HepG2 (cell line): ENCODE data around the gene ANG. TPM values are rescaled to one million over a fixed set of nuclear protein-coding genes. Genes with fewer than 3 reads are reported as not detected.

Experiments used
- ARID2 ChIP-seq: sonication (generic); formaldehyde crosslinking; IDR thresholded peaks from 2 replicates; pipeline ENCODE4 v1.8.1; 2022; ENCODE audit warnings: mild to moderate bottlenecking, missing genetic modification reagents, borderline replicate concordance
- CCDC6 ChIP-seq: sonication (generic); formaldehyde crosslinking; IDR thresholded peaks from 2 replicates; pipeline ENCODE4 v1.8.1; 2022; ENCODE audit warnings: mild to moderate bottlenecking, missing genetic modification reagents, moderate library complexity
- CEBPG ChIP-seq: IDR thresholded peaks from 2 replicates; pipeline ENCODE4 v1.6.1; 2016
- EED ChIP-seq: sonication (generic); formaldehyde crosslinking; IDR thresholded peaks from 2 replicates; pipeline ENCODE4 v1.5.0; 2020; ENCODE audit warnings: mild to moderate bottlenecking, missing genetic modification reagents
- HHEX ChIP-seq: IDR thresholded peaks from 2 replicates; pipeline ENCODE4 v1.6.1; 2016; ENCODE audit warnings: control low read depth
- MLXIP ChIP-seq: sonication (generic); formaldehyde crosslinking; IDR thresholded peaks from 2 replicates; pipeline ENCODE4 v1.9.0; 2021; ENCODE audit warnings: missing genetic modification reagents, borderline replicate concordance
- NCOR1 ChIP-seq: fragments of 200-600 bp; sonication (generic); IDR thresholded peaks from 2 replicates; pipeline ENCODE4 v1.7.0; 2017; ENCODE audit warnings: antibody characterized with exemption, low read length, borderline replicate concordance
- NR1H2 ChIP-seq: sonication (generic); formaldehyde crosslinking; IDR thresholded peaks from 2 replicates; pipeline ENCODE4 v1.8.1; 2022; ENCODE audit warnings: low read depth, missing genetic modification reagents, borderline replicate concordance
- NR2F6 ChIP-seq, 2 experiments: IDR thresholded peaks; 2 replicates each; pipeline ENCODE4 v1.6.1; 2016; ENCODE audit warnings: antibody characterized with exemption in 1 of 2, mild to moderate bottlenecking in 1 of 2
- ZFP90 ChIP-seq: sonication (generic); formaldehyde crosslinking; IDR thresholded peaks from 2 replicates; pipeline ENCODE4 v1.8.0; 2022; ENCODE audit warnings: missing genetic modification reagents, mild to moderate bottlenecking, inconsistent platforms, borderline replicate concordance
- ZMAT3 ChIP-seq: sonication (generic); formaldehyde crosslinking; conservative IDR thresholded peaks from 2 replicates; pipeline ENCODE4 v1.7.0; 2021; ENCODE audit warnings: missing genetic modification reagents
- ZNF138 ChIP-seq: sonication (generic); formaldehyde crosslinking; IDR thresholded peaks from 2 replicates; pipeline ENCODE4 v1.5.0; 2020; ENCODE audit warnings: mild to moderate bottlenecking, low read depth, missing genetic modification reagents
- ZNF24 ChIP-seq: fragments of 450-650 bp; IDR thresholded peaks from 2 replicates; pipeline ENCODE4 v1.6.1; 2017; ENCODE audit warnings: antibody characterized with exemption, mild to moderate bottlenecking
- ZNF333 ChIP-seq: sonication (generic); formaldehyde crosslinking; IDR thresholded peaks from 2 replicates; pipeline ENCODE4 v1.4.0; 2020; ENCODE audit warnings: mild to moderate bottlenecking, missing genetic modification reagents, borderline replicate concordance
- ZNF354B ChIP-seq: sonication (generic); formaldehyde crosslinking; IDR thresholded peaks from 2 replicates; pipeline ENCODE4 v1.8.0; 2022; ENCODE audit warnings: mild to moderate bottlenecking, missing genetic modification reagents
- ZNF629 ChIP-seq: sonication (generic); formaldehyde crosslinking; conservative IDR thresholded peaks from 2 replicates; pipeline ENCODE4 v1.5.0; 2020; ENCODE audit warnings: missing genetic modification reagents
- ZNF7 ChIP-seq: IDR thresholded peaks from 2 replicates; pipeline ENCODE4 v1.6.1; 2016; ENCODE audit warnings: missing biosample characterization, missing genetic modification reagents
- ZSCAN22 ChIP-seq: sonication (generic); formaldehyde crosslinking; IDR thresholded peaks from 2 replicates; pipeline ENCODE4 v1.4.0; 2020; ENCODE audit warnings: mild to moderate bottlenecking, missing genetic modification reagents
- polyA plus RNA-seq, 8 experiments: library from polyadenylated mRNA; depleted of rRNA in 3 of 8; stranded (reverse) in 7 of 8; unstranded in 1 of 8; fragments of >200 nt; fragmentation: Illumina TruSeq in 4 of 8; extraction: Trizol in 4 of 8; gene quantifications; 2 replicates each; pipeline versions ENCODE4 v1.2.1 to v1.2.3, GENCODE V29; 2011 to 2016; ENCODE audit warnings: low read depth in 4 of 8, missing spikeins in 1 of 8, mixed read lengths in 1 of 8; ENCODE audit not compliant: insufficient read depth in 1 of 8
- total RNA-seq, 5 experiments: library from RNA; depleted of rRNA; stranded (reverse); fragments of >200 nt; fragmentation: Illumina TruSeq; extraction: Trizol; gene quantifications; 2 replicates each; pipeline ENCODE4 v1.2.3, GENCODE V29; 2016; ENCODE audit warnings: low read depth in 1 of 5
- TF ChIP-seq, protein P1 (sequence below): sonication (generic); formaldehyde crosslinking; IDR thresholded peaks from 2 replicates; pipeline ENCODE4 v1.5.0; 2020; ENCODE audit warnings: mild to moderate bottlenecking, low read depth, missing genetic modification reagents, borderline replicate concordance
- TF ChIP-seq, protein P2 (sequence below), 2 experiments: fragments of 450-650 bp in 1 of 2; sonication (generic) in 1 of 2; formaldehyde crosslinking; IDR thresholded peaks; 2 replicates each; pipeline versions ENCODE4 v1.5.0 to v1.8.0; 2020 to 2022; ENCODE audit warnings: mild to moderate bottlenecking in 1 of 2, missing genetic modification reagents in 1 of 2
- TF ChIP-seq, protein P3 (sequence below): sonication (generic); formaldehyde crosslinking; IDR thresholded peaks from 2 replicates; pipeline ENCODE4 v1.4.0; 2020; ENCODE audit warnings: missing genetic modification reagents
- TF ChIP-seq, protein P4 (sequence below): sonication (generic); formaldehyde crosslinking; IDR thresholded peaks from 2 replicates; pipeline ENCODE4 v1.4.0; 2020; ENCODE audit warnings: missing genetic modification reagents

Gene ANG
- total and polyA plus RNA-seq, 2 of the 13 experiments (the other 11 are each of a cell fraction or from before 2014, with no cell fraction given): 83.6 to 401 TPM

DNA sequence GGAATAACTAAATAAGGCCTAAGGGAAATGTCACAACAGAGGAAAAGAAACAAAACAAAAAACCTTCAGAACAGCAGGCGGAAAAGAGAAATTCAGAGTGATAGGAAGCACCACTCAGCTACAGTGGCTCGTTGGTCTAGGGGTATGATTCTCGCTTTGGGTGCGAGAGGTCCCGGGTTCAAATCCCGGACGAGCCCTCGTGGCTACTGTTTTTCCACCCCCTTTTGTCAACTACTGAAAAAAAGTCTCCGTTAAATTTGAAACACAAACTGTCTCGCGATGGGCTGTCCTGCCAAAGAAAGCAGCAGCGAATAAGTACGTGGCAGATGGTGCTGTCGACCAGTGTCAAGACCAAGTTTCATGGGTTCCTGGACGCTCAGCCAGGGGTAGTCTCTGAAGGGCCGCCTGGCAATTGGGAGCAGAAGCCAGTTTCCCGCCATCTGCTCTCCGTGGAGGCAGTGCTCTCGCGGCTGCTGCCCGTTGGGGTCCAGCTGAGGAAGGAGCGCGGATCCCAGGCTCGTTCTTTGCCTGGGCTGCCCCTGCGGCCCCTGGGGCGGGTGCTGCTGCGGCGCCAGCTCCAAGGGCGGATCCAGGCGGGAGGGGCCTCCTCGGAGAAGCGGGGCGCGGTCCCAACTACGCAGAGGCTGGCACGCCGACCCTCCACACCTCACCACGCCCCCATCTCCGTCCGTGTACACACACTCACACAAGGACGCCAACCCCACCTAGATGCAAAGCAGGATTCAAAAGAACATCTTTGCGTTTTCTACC is 4.5 kb upstream of the ANG start, which contains the start of gene RNASE4 (continued):
- TF ChIP-seq NR1H2 (no peak), ZFP90 (peak; percentile 79; the same call in 1 of the 2 replicates), CEBPG (CRISPR knock-in tag) (peak; percentile 46), ZNF7 (CRISPR knock-in tag) (no peak), ZNF333 (CRISPR knock-in tag) (peak; percentile 31; the same call in 1 of the 2 replicates), ARID2 (CRISPR knock-in tag) (peak; percentile 75; the same call in 1 of the 2 replicates), MLXIP (CRISPR knock-in tag) (peak; percentile 78; the same call in 1 of the 2 replicates), ZSCAN22 (no peak), ZMAT3 (CRISPR knock-in tag) (0 out of 2 replicates have a peak, but pooled peaks have one; percentile 30), NR2F6 (IDR thresholded peaks at IDR 0.05) (peak; percentile 76), NR2F6 (CRISPR knock-in tag; IDR thresholded peaks at IDR 0.05) (peak; percentile 32; the same call in 1 of the 2 replicates), ZNF629 (peak; percentile 68), ZNF354B (CRISPR knock-in tag) (0 out of 2 replicates have a peak, but pooled peaks have one; percentile 22), ZNF138 (CRISPR knock-in tag) (no peak), ZNF24 (peak; percentile 100), NCOR1 (no peak), CCDC6 (CRISPR knock-in tag) (peak; percentile 91), HHEX (no peak), EED (CRISPR knock-in tag) (peak; percentile 24; the same call in 1 of the 2 replicates)
- TF ChIP-seq, protein P1, sequence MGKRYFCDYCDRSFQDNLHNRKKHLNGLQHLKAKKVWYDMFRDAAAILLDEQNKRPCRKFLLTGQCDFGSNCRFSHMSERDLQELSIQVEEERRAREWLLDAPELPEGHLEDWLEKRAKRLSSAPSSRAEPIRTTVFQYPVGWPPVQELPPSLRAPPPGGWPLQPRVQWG (CRISPR knock-in tag): no peak
- TF ChIP-seq, protein P2, sequence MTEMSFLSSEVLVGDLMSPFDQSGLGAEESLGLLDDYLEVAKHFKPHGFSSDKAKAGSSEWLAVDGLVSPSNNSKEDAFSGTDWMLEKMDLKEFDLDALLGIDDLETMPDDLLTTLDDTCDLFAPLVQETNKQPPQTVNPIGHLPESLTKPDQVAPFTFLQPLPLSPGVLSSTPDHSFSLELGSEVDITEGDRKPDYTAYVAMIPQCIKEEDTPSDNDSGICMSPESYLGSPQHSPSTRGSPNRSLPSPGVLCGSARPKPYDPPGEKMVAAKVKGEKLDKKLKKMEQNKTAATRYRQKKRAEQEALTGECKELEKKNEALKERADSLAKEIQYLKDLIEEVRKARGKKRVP (CRISPR knock-in tag; IDR thresholded peaks at IDR 0.05): 0 out of 4 replicates have a peak, but pooled peaks of 1 of the 2 experiments have one; percentile 3
- TF ChIP-seq, protein P3, sequence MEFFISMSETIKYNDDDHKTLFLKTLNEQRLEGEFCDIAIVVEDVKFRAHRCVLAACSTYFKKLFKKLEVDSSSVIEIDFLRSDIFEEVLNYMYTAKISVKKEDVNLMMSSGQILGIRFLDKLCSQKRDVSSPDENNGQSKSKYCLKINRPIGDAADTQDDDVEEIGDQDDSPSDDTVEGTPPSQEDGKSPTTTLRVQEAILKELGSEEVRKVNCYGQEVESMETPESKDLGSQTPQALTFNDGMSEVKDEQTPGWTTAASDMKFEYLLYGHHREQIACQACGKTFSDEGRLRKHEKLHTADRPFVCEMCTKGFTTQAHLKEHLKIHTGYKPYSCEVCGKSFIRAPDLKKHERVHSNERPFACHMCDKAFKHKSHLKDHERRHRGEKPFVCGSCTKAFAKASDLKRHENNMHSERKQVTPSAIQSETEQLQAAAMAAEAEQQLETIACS: no peak; the same call in 1 of the 2 replicates
- TF ChIP-seq, protein P4, sequence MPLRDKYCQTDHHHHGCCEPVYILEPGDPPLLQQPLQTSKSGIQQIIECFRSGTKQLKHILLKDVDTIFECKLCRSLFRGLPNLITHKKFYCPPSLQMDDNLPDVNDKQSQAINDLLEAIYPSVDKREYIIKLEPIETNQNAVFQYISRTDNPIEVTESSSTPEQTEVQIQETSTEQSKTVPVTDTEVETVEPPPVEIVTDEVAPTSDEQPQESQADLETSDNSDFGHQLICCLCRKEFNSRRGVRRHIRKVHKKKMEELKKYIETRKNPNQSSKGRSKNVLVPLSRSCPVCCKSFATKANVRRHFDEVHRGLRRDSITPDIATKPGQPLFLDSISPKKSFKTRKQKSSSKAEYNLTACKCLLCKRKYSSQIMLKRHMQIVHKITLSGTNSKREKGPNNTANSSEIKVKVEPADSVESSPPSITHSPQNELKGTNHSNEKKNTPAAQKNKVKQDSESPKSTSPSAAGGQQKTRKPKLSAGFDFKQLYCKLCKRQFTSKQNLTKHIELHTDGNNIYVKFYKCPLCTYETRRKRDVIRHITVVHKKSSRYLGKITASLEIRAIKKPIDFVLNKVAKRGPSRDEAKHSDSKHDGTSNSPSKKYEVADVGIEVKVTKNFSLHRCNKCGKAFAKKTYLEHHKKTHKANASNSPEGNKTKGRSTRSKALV (CRISPR knock-in tag): no peak; the same call in 1 of the 2 replicates
